GM13976 (cell line): ENCODE measurements around the gene SLC32A1.

ENCODE experiments used
- DNase-seq: peaks from one replicate; pipeline ENCODE4 v3.0.0; 2012; ENCODE audit warnings: low spot score
- CTCF ChIP-seq: IDR thresholded peaks from 2 replicates; pipeline ENCODE4 v1.5.1; 2012; ENCODE audit warnings: borderline replicate concordance, mild to moderate bottlenecking; ENCODE audit not compliant: insufficient read depth; ENCODE audit errors: extremely low read depth, missing control alignments, control extremely low read depth
- in situ Hi-C: fragments of 300-500 bp; cut with MboI; formaldehyde crosslinking; loops from one replicate; pipeline ENCODE4 v1.12.0; 2022; ENCODE audit warnings: low sequenced_read_pairs, mixed read lengths, inconsistent platforms; ENCODE audit not compliant: unreplicated experiment

Gene SLC32A1

DNA sequence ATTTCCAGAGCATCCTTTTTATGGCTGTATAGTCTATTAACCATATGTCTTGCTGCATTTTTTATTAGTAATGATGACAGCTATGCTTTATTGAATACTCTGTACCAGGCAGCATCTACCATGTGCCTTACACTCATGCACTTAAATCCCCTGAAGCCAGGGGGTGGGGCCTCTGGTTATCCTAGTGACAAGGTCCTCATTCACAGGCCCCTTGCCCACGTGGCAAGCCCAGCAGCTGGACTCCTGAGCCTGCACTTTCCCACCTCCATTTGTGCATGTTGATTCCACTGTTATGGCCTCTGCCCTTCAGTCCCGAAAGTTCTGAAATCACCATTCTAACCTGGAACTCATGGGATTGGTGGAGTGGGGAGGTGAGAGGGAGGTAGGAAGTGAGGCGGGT is 46.3 kb downstream of the SLC32A1 start:
- no peak for TF ChIP-seq CTCF
- in situ Hi-C loops = no loop called here
- DNase-seq = no peak

DNA sequence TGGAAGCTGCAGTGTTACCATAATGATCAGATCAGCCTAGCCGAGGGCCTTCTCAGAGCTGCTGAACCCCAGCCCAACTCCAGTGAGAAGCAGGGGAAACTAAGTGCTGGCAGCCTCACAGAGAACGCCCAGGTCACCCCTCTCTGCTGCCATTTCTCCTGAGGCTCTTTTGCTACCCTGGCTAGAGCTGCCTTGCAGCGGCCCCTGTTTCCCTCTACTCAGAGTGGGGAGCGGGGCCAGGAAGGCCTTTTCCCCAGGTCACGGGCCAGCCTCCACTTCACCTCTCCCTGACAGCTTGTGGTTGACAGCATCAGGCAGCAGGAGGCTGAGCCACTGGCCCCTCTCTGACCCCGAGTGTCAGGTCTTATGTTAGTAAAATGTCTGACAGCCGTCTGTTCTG is 46.7 kb downstream of the SLC32A1 start:
- TF ChIP-seq CTCF = no peak
- in situ Hi-C loops = no loop called here
- DNase-seq = no peak

DNA sequence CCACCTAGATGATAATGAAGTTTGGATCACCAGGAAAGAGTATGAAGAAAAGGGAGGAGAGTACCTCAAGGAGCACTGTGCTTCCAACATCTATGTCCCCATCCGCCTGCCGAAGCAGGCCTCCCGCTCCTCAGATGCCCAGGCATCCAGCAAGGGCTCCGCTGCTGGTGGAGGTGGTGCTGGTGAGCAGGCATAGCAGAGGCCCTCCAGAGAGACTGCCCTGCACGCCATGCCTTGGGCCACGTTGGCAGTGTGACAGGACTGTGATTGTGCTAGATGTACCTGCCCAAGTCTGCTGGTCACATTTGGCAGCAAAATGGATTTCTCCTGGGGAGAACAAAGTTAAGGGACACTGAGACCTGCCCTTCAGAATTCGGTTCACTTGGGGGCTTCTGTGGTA is 47.3 kb downstream of the SLC32A1 start:
- no peak for TF ChIP-seq CTCF
- no peak for DNase-seq
- in situ Hi-C loops = no loop called here

GRCh38 chr20:38774167-38774566 is 49.9 kb downstream of the SLC32A1 start:
- no peak for DNase-seq
- in situ Hi-C loops = no loop called here
- no peak for TF ChIP-seq CTCF

DNA sequence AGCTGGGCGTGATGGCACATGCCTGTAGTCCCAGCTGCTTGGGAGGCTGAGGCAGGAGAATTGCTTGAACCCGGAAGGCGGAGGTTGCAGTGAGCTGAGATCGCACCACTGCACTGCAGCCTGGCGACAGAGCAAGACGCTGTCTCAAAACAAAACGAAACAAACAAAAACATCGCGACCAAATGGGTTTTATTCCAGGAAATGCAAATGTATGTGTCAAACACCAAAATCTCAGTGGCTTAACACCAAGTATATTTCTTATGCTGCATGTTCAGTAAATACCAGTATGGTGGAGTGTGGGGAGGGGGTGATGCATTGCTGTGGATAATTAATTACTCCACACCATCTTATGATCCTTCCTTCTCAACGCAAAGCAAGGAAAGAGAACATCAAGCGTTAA is 52.1 kb downstream of the SLC32A1 start:
- TF ChIP-seq CTCF = no peak
- no peak for DNase-seq
- in situ Hi-C loops = no loop called here
